Body of pancreas (tissue), 4 donors: ENCODE measurements around the gene CYREN.

ENCODE experiments used
- POLR2A ChIP-seq, 3 donors: fragments of 450-650 bp; IDR thresholded peaks; one replicate each; pipeline ENCODE4 v1.6.1; 2016; ENCODE audit warnings: antibody characterized with exemption in 3 of 3, mild to moderate bottlenecking in 2 of 3
- TF ChIP-seq, protein P1 (sequence below), 7 experiments: fragments of 450-650 bp in 4 of 7; fragments of 200-600 bp in 3 of 7; sonication (generic) in 3 of 7; IDR thresholded peaks; one replicate each; pipeline ENCODE4 v1.5.1; 2016 to 2019; ENCODE audit warnings: antibody characterized with exemption in 7 of 7

DNA sequence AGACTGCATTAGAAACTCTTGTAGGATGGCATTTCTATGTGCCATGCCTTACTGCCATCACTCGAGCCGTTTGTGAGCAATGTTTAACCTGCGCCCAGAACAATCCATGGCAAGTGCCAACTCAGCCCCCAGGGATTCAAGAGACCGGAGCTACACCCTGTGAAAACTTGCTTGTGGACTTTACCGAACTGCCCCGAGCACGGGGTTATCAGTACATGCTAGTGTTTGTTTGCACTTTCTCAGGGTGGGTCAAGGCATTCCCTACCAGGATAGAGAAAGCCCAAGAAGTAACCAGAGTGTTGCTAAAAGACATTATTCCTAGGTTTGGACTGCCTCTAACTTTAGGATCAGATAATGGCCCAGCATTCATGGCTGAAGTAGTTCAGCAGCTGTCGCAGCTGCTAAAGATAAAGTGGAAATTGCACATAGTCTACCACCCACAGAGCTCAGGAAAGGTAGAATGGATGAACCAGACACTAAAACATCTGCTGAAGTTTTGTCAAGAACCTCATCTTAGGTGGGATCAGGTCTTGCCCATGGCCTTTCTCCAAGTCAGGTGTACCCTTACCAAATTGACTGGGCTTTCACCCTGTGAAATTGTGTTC is 8.9 kb upstream of the CYREN start:
- TF ChIP-seq, protein P1, sequence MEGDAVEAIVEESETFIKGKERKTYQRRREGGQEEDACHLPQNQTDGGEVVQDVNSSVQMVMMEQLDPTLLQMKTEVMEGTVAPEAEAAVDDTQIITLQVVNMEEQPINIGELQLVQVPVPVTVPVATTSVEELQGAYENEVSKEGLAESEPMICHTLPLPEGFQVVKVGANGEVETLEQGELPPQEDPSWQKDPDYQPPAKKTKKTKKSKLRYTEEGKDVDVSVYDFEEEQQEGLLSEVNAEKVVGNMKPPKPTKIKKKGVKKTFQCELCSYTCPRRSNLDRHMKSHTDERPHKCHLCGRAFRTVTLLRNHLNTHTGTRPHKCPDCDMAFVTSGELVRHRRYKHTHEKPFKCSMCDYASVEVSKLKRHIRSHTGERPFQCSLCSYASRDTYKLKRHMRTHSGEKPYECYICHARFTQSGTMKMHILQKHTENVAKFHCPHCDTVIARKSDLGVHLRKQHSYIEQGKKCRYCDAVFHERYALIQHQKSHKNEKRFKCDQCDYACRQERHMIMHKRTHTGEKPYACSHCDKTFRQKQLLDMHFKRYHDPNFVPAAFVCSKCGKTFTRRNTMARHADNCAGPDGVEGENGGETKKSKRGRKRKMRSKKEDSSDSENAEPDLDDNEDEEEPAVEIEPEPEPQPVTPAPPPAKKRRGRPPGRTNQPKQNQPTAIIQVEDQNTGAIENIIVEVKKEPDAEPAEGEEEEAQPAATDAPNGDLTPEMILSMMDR (IDR thresholded peaks at IDR 0.05), result no peak
- TF ChIP-seq POLR2A (IDR thresholded peaks at IDR 0.05), result no peak
